ENCODE measurements around the gene RNF186.

GRCh38 chr1:19812875-19813642 is 2.0 kb downstream of the RNF186 start:
- TF ChIP-seq EZH2phosphoT487 (IDR thresholded peaks at IDR 0.05; ENCODE audit: borderline replicate concordance, low read length) (no peak), CTCF (IDR thresholded peaks at IDR 0.05; ENCODE audit: low read depth, low read length, poor library complexity, severe bottlenecking) (no peak)
